PC-9 (cell line): ENCODE results near the gene CTSD. TPM values are rescaled to one million over a fixed set of nuclear protein-coding genes. Genes with fewer than 3 reads are reported as not detected.

ENCODE experiments used
- BruUV-seq: library from RNA; stranded (reverse); fragments of 400-500 nt; replicated peaks from 2 replicates; lab custom pipeline; 2021; lab: Mats Ljungman, UMichigan
- CTCF ChIA-PET: fragments of 300-600 bp; sonication (Branson Sonifier 250); formaldehyde crosslinking; loops from one replicate; lab custom pipeline; 2022; ENCODE audit warnings: antibody characterized with exemption; lab: Charles Lee
- POLR2A ChIA-PET: fragments of 300-600 bp; sonication (Branson Sonifier 250); formaldehyde crosslinking; loops from one replicate; lab custom pipeline; 2022; ENCODE audit warnings: antibody characterized with exemption; ENCODE audit not compliant: unreplicated experiment; lab: Charles Lee
- DNase-seq, 2 experiments: peaks; one replicate each; pipeline versions ENCODE4 v3.0.0 to v3.0.0-alpha.2; 2015 to 2022; ENCODE audit warnings: mixed read lengths in 1 of 2
- H2AFZ ChIP-seq: fragments of 200-600 bp; sonication (generic); 2 replicates; pipeline ENCODE4 v1.8.1; 2017; ENCODE audit warnings: antibody characterized with exemption
- H3F3A ChIP-seq: fragments of 200-600 bp; sonication (generic); 2 replicates; pipeline ENCODE4 v1.8.1; 2017; ENCODE audit warnings: antibody characterized with exemption, mild to moderate bottlenecking, low read depth; ENCODE audit not compliant: insufficient read depth
- H3K27ac ChIP-seq: fragments of 200-600 bp; sonication (generic); 2 replicates; pipeline ENCODE4 v1.6.1; 2016; ENCODE audit warnings: mixed run types
- H3K27me3 ChIP-seq: fragments of 200-600 bp; sonication (generic); 2 replicates; pipeline ENCODE4 v1.6.1; 2016; ENCODE audit warnings: low read depth, mixed run types; ENCODE audit not compliant: insufficient read depth
- H3K36me3 ChIP-seq: fragments of 200-600 bp; sonication (generic); 2 replicates; pipeline ENCODE4 v1.6.1; 2016; ENCODE audit warnings: low read depth, mixed run types
- H3K4me1 ChIP-seq: fragments of 200-600 bp; sonication (generic); replicated peaks from 2 replicates; pipeline ENCODE4 v1.6.1; 2016; ENCODE audit warnings: mixed run types; ENCODE audit not compliant: insufficient read depth
- H3K4me2 ChIP-seq: fragments of 200-600 bp; sonication (generic); 2 replicates; pipeline ENCODE4 v1.6.1; 2017; ENCODE audit warnings: mixed run types
- H3K4me3 ChIP-seq: fragments of 200-600 bp; sonication (generic); 2 replicates; pipeline ENCODE4 v1.6.1; 2016; ENCODE audit warnings: mixed run types
- H3K79me2 ChIP-seq: fragments of 200-600 bp; sonication (generic); 2 replicates; pipeline ENCODE4 v1.6.1; 2017; ENCODE audit warnings: low read depth, mixed run types
- H3K9me2 ChIP-seq: fragments of 200-600 bp; sonication (generic); 2 replicates; pipeline ENCODE4 v1.8.1; 2017; ENCODE audit warnings: mild to moderate bottlenecking; ENCODE audit not compliant: insufficient read depth
- H3K9me3 ChIP-seq: fragments of 200-600 bp; sonication (generic); 2 replicates; pipeline ENCODE4 v1.8.1; 2016; ENCODE audit warnings: low read depth; ENCODE audit not compliant: insufficient read depth
- H4K20me1 ChIP-seq: fragments of 200-600 bp; sonication (generic); 2 replicates; pipeline ENCODE4 v1.8.1; 2017; ENCODE audit not compliant: insufficient read depth
- CTCF ChIP-seq: fragments of 200-600 bp; sonication (generic); conservative IDR thresholded peaks from 2 replicates; pipeline ENCODE4 v1.6.1; 2017; ENCODE audit warnings: mixed run types, antibody characterized with exemption, mild to moderate bottlenecking, moderate library complexity
- EZH2 ChIP-seq: fragments of 200-600 bp; sonication (generic); IDR thresholded peaks from 2 replicates; pipeline ENCODE4 v1.8.0; 2017; ENCODE audit warnings: antibody characterized with exemption, low read depth
- intact Hi-C: fragments of 100-400 bp; cut with micrococcal nuclease; formaldehyde crosslinking; loops from one replicate; pipeline ENCODE4 v1.10.0; 2022; ENCODE audit not compliant: unreplicated experiment
- total RNA-seq: library from RNA; stranded (reverse); gene quantifications from 2 replicates; pipeline ENCODE4 v1.2.3, GENCODE V29; 2021

The CTSD gene
- total RNA-seq, 1 experiment from 2014 or later, result 735 TPM

GRCh38 chr11:1792461-1792860 is 28.7 kb upstream of the CTSD start:
- Histone ChIP-seq H3K9me3 (no peaks in the 10 kb centered on the region), H3K36me3 (no peaks in the 10 kb centered on the region), H3K27me3 (no peaks in the 10 kb centered on the region), H2AFZ (no peak overlapping the region), H3K4me3 (no peak overlapping the region), H3K27ac (no peak overlapping the region), H3K4me1 (peaks cover 8% of the 10 kb centered on the region; the same call in 1 of the 2 replicates), H3K79me2 (no peaks in the 10 kb centered on the region), H3K9me2 (no peaks in the 10 kb centered on the region), H4K20me1 (no peaks in the 10 kb centered on the region), H3K4me2 (no peak overlapping the region), H3F3A (no peaks in the 10 kb centered on the region)
- intact Hi-C loops, result no loop called here
- TF ChIP-seq EZH2, result no peak
- no TSS peak for BruUV-seq
- ChIA-PET POLR2A (interaction anchor here (0.7 kb wide), 1 partner anchor 16 kb away, joined by 36 read pairs; no protein-coding TSS in a partner anchor), CTCF (no interaction called here)
- no peak for DNase-seq

- Histone ChIP-seq H3K9me2 (no peaks in the 10 kb centered on the region), H4K20me1 (no peaks in the 10 kb centered on the region), H3K27ac (no peak overlapping the region), H3K4me3 (no peak overlapping the region), H3K36me3 (no peaks in the 10 kb centered on the region), H2AFZ (no peak overlapping the region), H3F3A (no peaks in the 10 kb centered on the region), H3K4me2 (no peak overlapping the region), H3K9me3 (no peaks in the 10 kb centered on the region), H3K4me1 (peaks cover 8% of the 10 kb centered on the region; the same call in 1 of the 2 replicates), H3K79me2 (no peaks in the 10 kb centered on the region), H3K27me3 (no peaks in the 10 kb centered on the region)
- intact Hi-C loops, result no loop called here
- BruUV-seq, result no TSS peak
- DNase-seq, result no peak
- ChIA-PET CTCF (no interaction called here), POLR2A (interaction anchor here (0.6 kb wide), 1 partner anchor 156 kb away, joined by 3 read pairs; no protein-coding TSS in a partner anchor)
- TF ChIP-seq EZH2 (no peak), CTCF (no peak)
Measured at GRCh38 chr11:1791912-1792311, 28.2 kb upstream of the CTSD start.

DNA sequence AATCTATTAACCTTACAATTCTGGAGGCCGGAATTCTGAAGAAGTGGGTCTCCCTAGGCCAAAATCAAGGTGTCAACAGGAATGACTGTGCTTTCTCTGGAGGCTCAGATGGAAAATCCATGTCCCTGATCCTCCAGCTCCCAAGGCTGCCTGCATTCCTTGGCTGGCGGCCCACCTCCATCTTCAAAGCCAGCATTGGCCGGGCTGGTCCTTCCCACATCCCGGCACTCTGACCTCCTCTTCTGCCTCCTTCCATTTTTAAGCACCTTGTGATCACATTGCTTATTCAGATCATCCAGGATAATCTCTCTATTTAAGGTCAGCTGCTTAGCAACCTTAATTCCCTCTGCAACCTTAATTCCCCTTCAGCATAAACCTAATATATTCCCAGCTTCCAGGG is 22.7 kb upstream of the CTSD start:
- no peaks in the 10 kb centered on the region for H3K79me2 ChIP-seq
- POLR2A ChIA-PET, result no interaction called here
- no peak overlapping the region for H3K27ac ChIP-seq
- no peak for TF ChIP-seq EZH2
- no peak for TF ChIP-seq CTCF
- no TSS peak for BruUV-seq
- H4K20me1 ChIP-seq, result no peaks in the 10 kb centered on the region
- H3K9me3 ChIP-seq, result no peaks in the 10 kb centered on the region
- intact Hi-C loops, result no loop called here
- no peak overlapping the region for H2AFZ ChIP-seq
- no peak overlapping the region for H3K4me2 ChIP-seq
- CTCF ChIA-PET, result no interaction called here
- no peaks in the 10 kb centered on the region for H3K36me3 ChIP-seq
- H3K4me1 ChIP-seq, result peaks cover 18% of the 10 kb centered on the region
- H3K9me2 ChIP-seq, result no peaks in the 10 kb centered on the region
- no peak overlapping the region for H3K4me3 ChIP-seq
- H3K27me3 ChIP-seq, result no peaks in the 10 kb centered on the region
- H3F3A ChIP-seq, result no peaks in the 10 kb centered on the region
- no peak for DNase-seq
